A673 (cell line): ENCODE results near the gene PPCDC. TPM values are rescaled to one million over a fixed set of nuclear protein-coding genes. Genes with fewer than 3 reads are reported as not detected.
"Not testable (repeated sequence)": the region's sequence is repeated elsewhere in the genome, so short reads cannot be mapped to it uniquely, and the experiment has no call there.

ENCODE experiments used
- BruUV-seq: library from RNA; stranded (reverse); fragments of 400-500 nt; replicated peaks from 2 replicates; lab custom pipeline; 2021; lab: Mats Ljungman, UMichigan
- CTCF ChIA-PET: fragments of 300-600 bp; sonication (Branson Sonifier 250); formaldehyde crosslinking; loops from one replicate; lab custom pipeline; 2022; ENCODE audit warnings: antibody characterized with exemption; lab: Charles Lee
- POLR2A ChIA-PET: fragments of 300-600 bp; sonication (Branson Sonifier 250); formaldehyde crosslinking; loops from one replicate; lab custom pipeline; 2022; ENCODE audit warnings: antibody characterized with exemption; ENCODE audit not compliant: low non-redundant PET; lab: Charles Lee
- DNase-seq: peaks from one replicate; pipeline ENCODE4 v3.0.0-alpha.2; 2015; ENCODE audit warnings: low spot score
- H3K27ac ChIP-seq: fragments of 200-600 bp; sonication (generic); 2 replicates; pipeline ENCODE4 v1.5.1; 2016; ENCODE audit warnings: mixed run types, low read depth, mild to moderate bottlenecking, mixed read lengths, antibody characterized with exemption, low read length; ENCODE audit not compliant: poor library complexity, severe bottlenecking
- H3K27me3 ChIP-seq: fragments of 200-600 bp; sonication (generic); replicated peaks from 2 replicates; pipeline ENCODE4 v1.6.1; 2017; ENCODE audit warnings: mixed run types, low read depth, mild to moderate bottlenecking, mixed read lengths, antibody characterized with exemption, low read length; ENCODE audit not compliant: insufficient read depth, poor library complexity
- H3K36me3 ChIP-seq: fragments of 200-600 bp; sonication (generic); 2 replicates; pipeline ENCODE4 v1.6.1; 2016; ENCODE audit warnings: mixed run types, mild to moderate bottlenecking, mixed read lengths, antibody characterized with exemption, low read length; ENCODE audit not compliant: insufficient read depth, poor library complexity, severe bottlenecking
- H3K4me1 ChIP-seq: fragments of 200-600 bp; sonication (generic); 2 replicates; pipeline ENCODE4 v1.6.1; 2017; ENCODE audit warnings: mixed run types, mild to moderate bottlenecking, mixed read lengths, antibody characterized with exemption, low read length; ENCODE audit not compliant: insufficient read depth, poor library complexity, severe bottlenecking
- H3K4me3 ChIP-seq: fragments of 200-600 bp; sonication (generic); 2 replicates; pipeline ENCODE4 v1.5.1; 2016; ENCODE audit warnings: low read depth, mixed run types, mild to moderate bottlenecking, mixed read lengths, low read length; ENCODE audit not compliant: poor library complexity, severe bottlenecking
- H3K9me3 ChIP-seq: fragments of 200-600 bp; sonication (generic); 2 replicates; pipeline ENCODE4 v1.6.1; 2016; ENCODE audit warnings: mixed run types, low read depth, mild to moderate bottlenecking, mixed read lengths, antibody characterized with exemption, low read length; ENCODE audit not compliant: poor library complexity, severe bottlenecking
- CTCF ChIP-seq: fragments of 300-800, 200-600 bp; sonication (generic); conservative IDR thresholded peaks from 2 replicates; pipeline ENCODE4 v1.5.1; 2017; ENCODE audit warnings: low read depth, mild to moderate bottlenecking, antibody characterized with exemption, low read length, moderate library complexity, mixed read lengths
- EZH2 ChIP-seq: fragments of 200-600 bp; sonication (generic); IDR thresholded peaks from 2 replicates; pipeline ENCODE4 v1.6.1; 2017; ENCODE audit warnings: borderline replicate concordance, low read depth, mild to moderate bottlenecking, mixed read lengths, antibody characterized with exemption, low read length; ENCODE audit not compliant: poor library complexity, severe bottlenecking
- intact Hi-C: fragments of 100-400 bp; cut with micrococcal nuclease; formaldehyde crosslinking; loops from one replicate; pipeline ENCODE4 v1.10.0; 2022; ENCODE audit not compliant: unreplicated experiment
- total RNA-seq: library from RNA; stranded (reverse); gene quantifications from 2 replicates; pipeline ENCODE4 v1.2.3, GENCODE V29; 2021

PPCDC gene
- total RNA-seq, 1 experiment from 2014 or later, result 13.3 TPM

DNA sequence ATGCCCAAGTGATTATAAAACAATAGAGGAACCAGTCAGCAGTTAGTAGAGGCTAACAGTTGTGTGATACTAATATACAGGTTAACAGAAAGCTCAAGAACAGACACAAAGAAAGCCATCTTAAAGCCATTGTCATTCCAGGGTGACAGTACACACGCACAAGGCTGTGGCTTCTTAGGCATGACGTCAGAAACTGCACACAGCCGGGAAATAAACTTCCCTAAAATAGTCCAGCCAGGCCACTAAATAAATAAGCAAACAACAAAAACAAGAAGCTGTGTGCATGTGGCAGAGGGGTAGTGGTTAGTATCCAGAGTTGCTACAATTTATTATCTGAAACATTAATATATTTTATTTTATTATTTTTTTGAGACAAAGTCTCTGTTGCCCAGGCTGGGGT lies 49.8 kb downstream of the PPCDC start:
- Histone ChIP-seq H3K27ac (no peak overlapping the region), H3K4me3 (no peak overlapping the region), H3K36me3 (no peaks in the 10 kb centered on the region), H3K9me3 (no peaks in the 10 kb centered on the region), H3K4me1 (no peaks in the 10 kb centered on the region), H3K27me3 (no peaks in the 10 kb centered on the region)
- DNase-seq, result no peak
- no TSS peak for BruUV-seq
- ChIA-PET CTCF (no interaction called here), POLR2A (no interaction called here)
- no peak for TF ChIP-seq CTCF
- no peak for TF ChIP-seq EZH2
- intact Hi-C loops, result no loop called here

DNA sequence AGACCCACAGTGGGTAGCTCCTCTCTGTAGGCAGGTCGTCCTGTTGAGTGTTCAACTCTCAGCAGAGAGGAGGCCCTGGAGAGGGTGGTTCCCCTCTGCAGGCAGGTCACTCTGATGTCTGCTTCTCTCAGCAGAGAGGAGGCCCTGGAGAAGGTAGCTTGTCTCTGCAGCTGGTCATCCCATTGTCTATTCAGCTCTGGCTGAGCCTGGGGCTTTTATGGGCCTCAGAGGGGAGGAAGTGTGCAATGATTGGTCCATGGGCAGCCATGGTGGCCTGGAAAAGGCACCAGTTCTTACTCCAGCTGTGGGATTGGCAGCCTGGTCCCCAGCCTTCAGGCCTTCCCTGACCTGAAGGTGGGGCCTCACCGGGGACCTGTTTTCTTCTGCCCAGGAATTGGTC lies 52.9 kb downstream of the PPCDC start:
- CTCF ChIA-PET, result no interaction called here
- no peak overlapping the region for H3K4me3 ChIP-seq
- H3K27ac ChIP-seq, result no peak overlapping the region
- no peaks in the 10 kb centered on the region for H3K4me1 ChIP-seq
- no TSS peak for BruUV-seq
- no peaks in the 10 kb centered on the region for H3K9me3 ChIP-seq
- intact Hi-C loops, result no loop called here
- no peaks in the 10 kb centered on the region for H3K36me3 ChIP-seq
- no peak for TF ChIP-seq EZH2
- no peak for TF ChIP-seq CTCF
- no peak for DNase-seq
- POLR2A ChIA-PET, result no interaction called here
- peaks cover 19% of the 10 kb centered on the region for H3K27me3 ChIP-seq

DNA sequence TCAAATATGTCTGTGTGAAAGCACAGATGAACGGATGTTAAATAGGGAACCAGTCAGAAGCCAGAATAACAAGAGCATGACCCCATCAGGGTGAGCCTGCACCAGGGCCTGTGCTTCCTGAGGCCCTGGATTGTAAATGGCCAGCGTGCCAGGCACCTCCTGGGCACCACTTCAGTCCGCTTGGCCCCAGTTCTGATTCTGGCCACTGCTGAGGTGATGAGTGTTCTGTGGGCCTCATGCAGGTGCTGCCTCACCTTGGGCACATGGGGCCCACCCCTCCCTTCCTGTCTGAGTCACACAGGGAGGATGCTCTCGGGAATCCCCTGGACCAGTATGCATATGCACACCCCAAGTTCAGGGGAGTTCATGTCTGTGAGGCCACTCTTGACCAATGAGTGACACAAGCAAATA lies 54.2 kb downstream of the PPCDC start:
- H3K27ac ChIP-seq, H3K9me3 ChIP-seq, H3K4me1 ChIP-seq, intact Hi-C loops, DNase-seq, H3K4me3 ChIP-seq, CTCF ChIA-PET, H3K36me3 ChIP-seq, BruUV-seq, POLR2A ChIA-PET: not testable (repeated sequence)
- peaks cover 27% of the 10 kb centered on the region for H3K27me3 ChIP-seq

DNA sequence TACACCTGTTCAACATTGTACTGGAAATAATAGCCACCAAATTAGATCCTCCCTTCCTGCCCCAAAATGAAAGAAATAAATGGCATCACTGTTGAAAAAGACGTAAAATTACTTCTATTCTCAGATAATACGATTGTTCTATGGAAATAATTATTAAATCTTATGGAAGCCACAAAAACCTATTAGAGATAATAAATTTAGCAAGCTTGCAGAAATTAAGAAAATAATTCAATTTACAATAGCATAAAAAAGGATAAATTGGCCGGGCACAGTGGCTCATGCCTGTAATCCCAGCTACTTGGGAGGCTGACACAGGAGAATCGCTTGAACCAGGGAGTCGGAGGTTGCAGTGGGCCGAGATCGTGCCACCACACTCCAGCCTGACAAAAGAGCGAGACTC lies 57.8 kb downstream of the PPCDC start:
- DNase-seq, result no peak
- H3K9me3 ChIP-seq, result no peaks in the 10 kb centered on the region
- TF ChIP-seq EZH2 (no peak), CTCF (no peak)
- peaks cover 37% of the 10 kb centered on the region for H3K27me3 ChIP-seq
- no peak overlapping the region for H3K27ac ChIP-seq
- intact Hi-C loops, result no loop called here
- CTCF ChIA-PET, result no interaction called here
- no peaks in the 10 kb centered on the region for H3K36me3 ChIP-seq
- POLR2A ChIA-PET, result no interaction called here
- BruUV-seq, result no TSS peak
- H3K4me3 ChIP-seq, result no peak overlapping the region
- no peaks in the 10 kb centered on the region for H3K4me1 ChIP-seq
